ENCODE results near the gene HNRNPK.
A peak's percentile ranks its signal among the peaks of the same experiment; 100 is the strongest.
"Not testable (repeated sequence)": the region's sequence is repeated elsewhere in the genome, so short reads cannot be mapped to it uniquely, and the experiment has no call there.

HNRNPK gene

DNA sequence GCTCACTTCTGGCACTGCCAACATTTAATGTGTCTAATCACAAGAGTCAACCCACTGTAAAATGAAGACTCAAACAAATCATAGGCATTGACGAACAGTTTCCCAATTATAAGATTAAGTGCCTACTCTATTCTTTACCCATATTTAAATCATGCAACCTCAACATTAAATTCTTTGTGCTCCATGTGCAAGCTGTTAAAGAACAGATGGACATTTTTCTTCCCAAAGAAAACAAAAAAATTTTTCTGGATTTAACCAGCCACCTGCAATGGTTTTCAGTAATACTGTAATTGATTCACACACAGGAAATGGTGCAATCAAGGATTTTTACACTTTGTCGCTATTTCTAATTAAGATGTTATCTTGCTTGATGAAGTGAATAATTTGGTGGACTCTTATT, 3.6 kb downstream of the HNRNPK start:
- no peak for DNase-seq

- DNase-seq: no peak
These were observed 4.7 kb downstream of the HNRNPK start for GRCh38 chr9:83975300-83975699.

DNA sequence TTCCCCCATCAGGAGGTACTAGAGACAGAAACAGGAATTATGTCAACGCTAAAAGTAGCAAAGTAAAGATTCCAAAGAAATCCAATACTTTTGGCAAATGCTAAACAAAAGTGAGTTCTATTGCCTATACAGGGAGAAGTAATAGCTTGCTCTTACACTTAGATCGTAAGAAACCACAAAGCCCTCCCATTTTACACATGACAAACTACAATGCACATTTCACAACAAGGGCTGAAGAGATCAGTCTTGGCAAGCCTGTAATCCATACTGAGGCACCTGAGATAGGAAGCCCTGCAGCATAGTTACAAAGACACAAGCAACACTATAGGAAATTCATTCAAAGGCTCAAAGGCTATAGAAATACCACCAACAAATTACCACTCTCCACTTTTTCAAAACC, 7.7 kb downstream of the HNRNPK start:
- no peak for DNase-seq

DNA sequence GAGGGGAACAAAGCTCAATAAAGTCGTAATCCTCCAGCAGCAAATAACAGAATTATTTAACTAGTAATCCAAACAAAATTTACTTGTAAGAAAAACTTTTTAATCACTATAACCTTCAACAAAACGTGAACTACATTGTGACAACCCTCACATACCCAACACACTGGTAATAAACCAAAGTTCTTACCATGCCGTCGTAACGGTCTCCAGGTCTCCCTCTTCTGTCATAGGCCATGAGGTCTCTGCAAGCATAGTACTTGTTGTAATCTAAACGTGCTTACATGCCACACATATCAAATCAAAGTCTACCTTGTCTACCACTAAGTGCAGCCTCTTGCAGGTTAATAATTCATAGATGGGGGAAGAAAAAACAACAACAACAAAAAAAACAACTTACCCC, 8.5 kb downstream of the HNRNPK start:
- DNase-seq: no peak

GRCh38 chr9:83969602-83970001, 10.4 kb downstream of the HNRNPK start:
- DNase-seq: no peak

- DNase-seq: no peak
These were observed 12.9 kb downstream of the HNRNPK start for GRCh38 chr9:83967073-83967472.

- DNase-seq: no peak
These were observed 13.8 kb downstream of the HNRNPK start for GRCh38 chr9:83966209-83966582.

- DNase-seq: no peak
These were observed 14.4 kb downstream of the HNRNPK start for GRCh38 chr9:83965350-83966208.

DNA sequence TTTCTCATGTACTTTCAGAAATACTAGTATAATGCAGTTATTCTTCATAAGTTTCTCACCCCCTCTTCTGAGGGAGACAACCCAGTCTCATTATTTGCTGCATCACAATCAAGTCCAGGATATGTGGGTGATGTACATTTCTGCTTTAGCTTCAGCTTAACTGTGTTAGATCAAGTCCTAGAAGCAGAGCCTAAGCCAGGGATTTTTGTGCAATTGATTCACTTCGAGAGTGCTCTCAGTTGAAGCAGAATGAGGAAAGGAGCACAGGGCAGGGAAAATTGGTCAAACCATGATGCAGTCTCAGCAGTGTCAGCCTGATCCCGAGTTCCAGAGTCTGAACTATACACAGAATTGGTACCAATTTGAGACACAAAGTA, 15.1 kb downstream of the HNRNPK start:
- no peak for DNase-seq

DNA sequence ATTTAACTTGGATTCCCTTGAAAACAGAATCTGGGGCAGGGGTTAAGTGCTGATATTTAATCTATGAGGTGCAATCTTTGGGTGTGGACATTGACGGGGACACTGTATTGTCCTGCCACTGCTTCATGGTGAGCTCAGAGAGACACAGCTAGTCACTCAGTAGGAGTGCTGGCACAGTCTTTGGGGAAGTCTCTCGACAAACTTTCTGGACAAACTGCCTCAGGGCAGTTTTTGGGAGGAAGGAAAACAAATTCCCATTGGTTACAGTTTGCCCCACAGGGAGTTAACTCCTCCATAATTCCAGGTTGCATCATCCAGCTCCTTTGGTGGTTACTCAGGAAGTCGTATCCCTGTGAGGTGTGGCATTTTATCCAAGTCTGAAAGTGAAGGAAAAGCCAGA, 17.9 kb downstream of the HNRNPK start:
- DNase-seq: no peak

DNA sequence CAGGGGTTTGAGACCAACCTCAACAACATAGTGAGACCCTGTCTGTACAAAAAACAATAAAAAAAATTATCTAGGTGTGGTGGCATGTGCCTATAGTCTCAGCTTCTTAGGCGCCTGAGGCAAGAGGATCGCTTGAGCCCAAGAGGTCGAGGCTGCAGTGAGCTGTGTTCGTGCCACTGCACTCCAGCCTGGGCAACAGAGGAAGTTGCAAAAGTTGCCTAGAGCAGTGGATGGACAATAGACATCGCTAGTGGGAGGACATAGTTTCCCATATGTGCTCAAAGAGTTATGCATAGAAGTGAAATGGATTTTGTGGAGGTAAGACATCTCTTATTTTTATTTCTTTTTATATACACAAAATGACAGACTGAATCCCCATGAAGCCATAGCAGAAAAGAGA, 19.0 kb downstream of the HNRNPK start:
- no peak for DNase-seq

DNA sequence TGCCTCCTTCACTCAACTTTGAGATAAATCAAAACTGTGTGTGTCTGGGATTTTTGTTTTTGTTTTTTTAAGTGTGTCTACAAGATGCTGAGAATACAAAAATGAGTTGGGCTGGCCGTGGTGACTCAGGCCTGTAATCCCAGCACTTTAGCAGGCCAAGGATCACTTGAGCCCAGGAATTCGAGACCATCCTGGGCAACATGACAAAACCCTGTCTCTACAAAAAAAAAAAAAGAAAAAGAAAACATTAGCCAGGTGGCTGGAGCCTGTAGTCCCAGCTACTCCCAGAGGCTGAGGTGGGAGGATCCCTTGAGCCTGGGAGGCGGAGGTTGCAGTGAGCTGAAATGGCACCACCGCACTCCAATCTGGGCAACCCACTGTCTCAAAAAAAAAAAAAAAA, 21.0 kb downstream of the HNRNPK start:
- DNase-seq: no peak

DNA sequence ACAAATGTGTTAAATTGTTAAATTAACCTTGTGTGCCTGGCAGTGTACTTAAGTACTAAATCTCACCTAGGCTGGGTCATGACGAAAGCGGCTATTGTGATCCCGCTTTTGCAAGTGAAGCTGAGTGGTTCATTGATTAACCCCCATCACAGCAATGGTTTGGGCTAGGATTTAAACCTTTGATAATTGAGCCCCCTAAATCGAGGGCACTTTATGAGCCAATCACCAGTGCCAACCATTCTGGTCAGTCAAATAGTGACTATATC, 22.8 kb downstream of the HNRNPK start:
- no peak for DNase-seq

GRCh38 chr9:83956436-83957247, 23.4 kb downstream of the HNRNPK start:
- DNase-seq: peak; percentile 80 to 83

- DNase-seq: peak; percentile 60 to 65
These were observed 24.0 kb downstream of the HNRNPK start for GRCh38 chr9:83956086-83956435.

DNA sequence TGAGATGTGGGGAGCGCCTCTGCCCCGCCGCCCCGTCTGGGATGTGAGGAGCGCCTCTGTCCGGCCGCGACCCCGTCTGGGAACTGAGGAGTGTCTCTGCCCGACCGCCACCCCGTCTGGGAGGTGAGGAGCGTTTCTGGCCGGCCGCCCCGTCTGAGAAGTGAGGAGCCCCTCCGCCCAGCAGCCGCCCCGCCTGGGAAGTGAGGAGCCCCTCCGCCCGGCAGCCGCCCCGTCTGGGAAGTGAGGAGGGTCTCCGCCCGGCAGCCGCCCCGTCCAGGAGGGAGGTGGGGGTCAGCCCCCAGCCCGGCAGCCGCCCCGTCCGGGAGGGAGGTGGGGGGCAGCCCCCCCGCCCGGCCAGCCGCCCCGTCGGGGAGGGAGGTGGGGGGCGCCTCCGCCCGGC, 31.9 kb downstream of the HNRNPK start:
- not testable (repeated sequence) for DNase-seq

GRCh38 chr9:83940590-83941303, 39.3 kb downstream of the HNRNPK start:
- DNase-seq: no peak

- peak in 1 of 2 experiments; percentile 29 for DNase-seq
These were observed 42.1 kb downstream of the HNRNPK start for GRCh38 chr9:83937861-83938455.

DNA sequence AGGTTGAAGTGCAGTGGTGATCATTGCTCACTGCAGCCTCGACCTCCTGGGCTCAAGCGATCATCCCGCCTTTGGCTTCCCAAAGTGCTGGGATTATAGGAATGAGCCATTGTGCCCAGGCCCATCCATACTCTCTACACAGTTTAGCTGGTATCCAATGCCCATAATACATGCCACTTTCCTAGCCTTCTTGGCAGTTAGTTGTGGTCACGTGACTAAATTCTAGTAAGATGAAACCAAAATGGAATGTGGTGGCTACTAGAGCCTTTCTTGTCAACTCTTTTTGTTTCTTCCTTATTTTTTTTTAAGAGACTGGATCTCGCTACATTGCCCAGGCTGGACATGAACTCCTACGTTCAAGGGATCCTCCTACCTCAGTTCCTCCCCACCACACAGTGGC, 43.5 kb downstream of the HNRNPK start:
- no peak for DNase-seq

- DNase-seq: no peak
These were observed 44.6 kb downstream of the HNRNPK start for GRCh38 chr9:83935276-83935935.

- no peak for DNase-seq
These were observed 45.3 kb downstream of the HNRNPK start for GRCh38 chr9:83934569-83935275.

GRCh38 chr9:83933790-83934189, 46.2 kb downstream of the HNRNPK start:
- no peak for DNase-seq
